WTC11 (cell line): ENCODE results near the gene G3BP2. TPM values are rescaled to one million over a fixed set of nuclear protein-coding genes. Genes with fewer than 3 reads are reported as not detected.

Experiments used
- ATAC-seq: fragments of 200-7000 bp; cut with Tn5 transposase; 2 replicates; pipeline ENCODE4 v1.10.0; 2021; ENCODE audit warnings: mild to moderate bottlenecking, moderate library complexity
- CTCF ChIA-PET: fragments of 300-600 bp; sonication (Branson Sonifier 250); formaldehyde crosslinking; loops from one replicate; lab custom pipeline; 2021; ENCODE audit warnings: antibody characterized with exemption; lab: Charles Lee
- POLR2A ChIA-PET: fragments of 350-600 bp; sonication (Branson Sonifier 250); formaldehyde crosslinking; loops from one replicate; lab custom pipeline; 2021; ENCODE audit warnings: antibody characterized with exemption; lab: Charles Lee
- DNase-seq: peaks from one replicate; pipeline ENCODE4 v3.0.0; 2021; ENCODE audit warnings: low spot score
- H3K27ac Mint-ChIP-seq: 2 replicates; pipeline ENCODE4 v1.8.0; 2021; ENCODE audit warnings: mixed read lengths
- H3K27me3 Mint-ChIP-seq: 2 replicates; pipeline ENCODE4 v1.8.0; 2021; ENCODE audit warnings: low read depth, mild to moderate bottlenecking, moderate library complexity, mixed read lengths
- H3K36me3 Mint-ChIP-seq: 2 replicates; pipeline ENCODE4 v1.8.0; 2021; ENCODE audit warnings: mixed read lengths
- H3K4me1 Mint-ChIP-seq: 2 replicates; pipeline ENCODE4 v1.8.0; 2022; ENCODE audit warnings: mixed read lengths
- H3K4me3 Mint-ChIP-seq: 2 replicates; pipeline ENCODE4 v1.8.0; 2021; ENCODE audit warnings: mild to moderate bottlenecking, moderate library complexity, mixed read lengths
- H3K9me3 Mint-ChIP-seq: 2 replicates; pipeline ENCODE4 v1.8.0; 2021; ENCODE audit warnings: mixed read lengths
- AR ChIP-seq: fragments of 250-450 bp; sonication (Bioruptor Pico); IDR thresholded peaks from 2 replicates; pipeline ENCODE4 v1.9.0; 2021; ENCODE audit warnings: mild to moderate bottlenecking
- ELF4 ChIP-seq: sonication (generic); formaldehyde crosslinking; IDR thresholded peaks from 2 replicates; pipeline ENCODE4 v1.8.1; 2022; ENCODE audit warnings: low read depth, mild to moderate bottlenecking, moderate library complexity, missing genetic modification reagents
- EMX1 ChIP-seq: fragments of 250-450 bp; sonication (Bioruptor Pico); IDR thresholded peaks from 2 replicates; pipeline ENCODE4 v1.8.0; 2021; ENCODE audit warnings: mild to moderate bottlenecking
- ETV6 ChIP-seq: sonication (generic); formaldehyde crosslinking; IDR thresholded peaks from 2 replicates; pipeline ENCODE4 v1.8.1; 2022; ENCODE audit warnings: mild to moderate bottlenecking, missing genetic modification reagents
- FOXK1 ChIP-seq: sonication (generic); formaldehyde crosslinking; IDR thresholded peaks from 2 replicates; pipeline ENCODE4 v1.8.0; 2022; ENCODE audit warnings: mild to moderate bottlenecking, moderate library complexity, missing genetic modification reagents
- GRHL2 ChIP-seq: fragments of 250-450 bp; sonication (Bioruptor Pico); IDR thresholded peaks from 2 replicates; pipeline ENCODE4 v1.8.0; 2022; ENCODE audit warnings: mild to moderate bottlenecking, moderate library complexity; ENCODE audit not compliant: insufficient replicate concordance, severe bottlenecking
- IRF2 ChIP-seq: sonication (generic); formaldehyde crosslinking; IDR thresholded peaks from 2 replicates; pipeline ENCODE4 v1.8.0; 2022; ENCODE audit warnings: low read depth, missing genetic modification reagents, borderline replicate concordance
- KAT7 ChIP-seq: sonication (generic); formaldehyde crosslinking; IDR thresholded peaks from 2 replicates; pipeline ENCODE4 v1.8.1; 2023; ENCODE audit warnings: missing genetic modification reagents, mild to moderate bottlenecking, borderline replicate concordance
- MAX ChIP-seq: sonication (generic); formaldehyde crosslinking; IDR thresholded peaks from 2 replicates; pipeline ENCODE4 v1.8.0; 2022; ENCODE audit warnings: mild to moderate bottlenecking, missing genetic modification reagents
- NFATC4 ChIP-seq: fragments of 250-450 bp; sonication (Bioruptor Pico); IDR thresholded peaks from 2 replicates; pipeline ENCODE4 v1.9.0; 2021; ENCODE audit warnings: mild to moderate bottlenecking
- NR3C1 ChIP-seq: sonication (generic); formaldehyde crosslinking; conservative IDR thresholded peaks from 2 replicates; pipeline ENCODE4 v1.8.1; 2023; ENCODE audit warnings: low read depth, mild to moderate bottlenecking, missing genetic modification reagents
- OVOL2 ChIP-seq: fragments of 250-450 bp; sonication (Bioruptor Pico); IDR thresholded peaks from 2 replicates; pipeline ENCODE4 v1.9.0; 2021; ENCODE audit warnings: mild to moderate bottlenecking, borderline replicate concordance
- PRDM15 ChIP-seq: sonication (generic); formaldehyde crosslinking; IDR thresholded peaks from 2 replicates; pipeline ENCODE4 v1.8.0; 2022; ENCODE audit warnings: missing genetic modification reagents
- RORB ChIP-seq: fragments of 250-450 bp; sonication (Bioruptor Pico); IDR thresholded peaks from 2 replicates; pipeline ENCODE4 v1.9.0; 2021; ENCODE audit warnings: mild to moderate bottlenecking
- SP1 ChIP-seq: sonication (generic); formaldehyde crosslinking; conservative IDR thresholded peaks from 2 replicates; pipeline ENCODE4 v1.8.1; 2022; ENCODE audit warnings: missing genetic modification reagents
- TCF7 ChIP-seq: sonication (generic); formaldehyde crosslinking; IDR thresholded peaks from 2 replicates; pipeline ENCODE4 v1.8.0; 2022; ENCODE audit warnings: mild to moderate bottlenecking, low read depth, missing genetic modification reagents, moderate library complexity
- TP53 ChIP-seq: sonication (generic); formaldehyde crosslinking; IDR thresholded peaks from 2 replicates; pipeline ENCODE4 v1.8.1; 2023; ENCODE audit warnings: mild to moderate bottlenecking, missing genetic modification reagents
- ZNF671 ChIP-seq: fragments of 250-450 bp; sonication (Bioruptor Pico); IDR thresholded peaks from 2 replicates; pipeline ENCODE4 v1.8.0; 2021; ENCODE audit warnings: mild to moderate bottlenecking
- total RNA-seq: library from RNA; stranded (reverse); gene quantifications from 3 replicates; pipeline ENCODE4 v1.2.3, GENCODE V29; 2021
- TF ChIP-seq, protein P1 (sequence below): fragments of 250-450 bp; sonication (Bioruptor Pico); IDR thresholded peaks from 2 replicates; pipeline ENCODE4 v2.1.2; 2022; ENCODE audit warnings: mild to moderate bottlenecking, moderate library complexity
- TF ChIP-seq, protein P2 (sequence below): sonication (generic); formaldehyde crosslinking; IDR thresholded peaks from 2 replicates; pipeline ENCODE4 v1.8.0; 2023; ENCODE audit warnings: missing genetic modification reagents, mild to moderate bottlenecking, borderline replicate concordance
- TF ChIP-seq, protein P3 (sequence below): sonication (generic); formaldehyde crosslinking; IDR thresholded peaks from 2 replicates; pipeline ENCODE4 v1.8.1; 2023; ENCODE audit warnings: mild to moderate bottlenecking, missing genetic modification reagents

Gene G3BP2
- total RNA-seq, 1 experiment from 2014 or later: 284 TPM

DNA sequence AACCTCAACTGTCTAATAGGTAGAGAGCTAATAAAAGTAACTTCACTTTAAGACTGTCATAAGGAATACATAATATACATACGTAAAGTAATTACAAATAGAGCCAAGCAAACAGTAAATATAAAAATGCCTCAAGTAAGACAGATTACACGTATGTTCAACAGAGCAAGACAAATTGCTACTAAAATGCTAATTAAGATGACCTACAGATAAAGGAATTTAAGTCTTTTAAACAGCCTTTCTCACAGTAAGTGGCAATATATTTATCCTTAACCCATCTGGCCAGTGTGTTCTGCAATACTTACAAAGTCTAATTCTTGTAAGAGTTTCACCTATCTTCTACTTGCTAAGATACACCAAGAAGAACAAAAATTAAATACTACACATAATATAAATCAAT, 12.7 kb downstream of the G3BP2 start:
- no peaks in the 10 kb centered on the region for H3K9me3 Mint-ChIP-seq
- ChIA-PET POLR2A (no interaction called here), CTCF (interaction anchor here (1.2 kb wide), 1 partner anchor 187 kb away, joined by 3 read pairs; no protein-coding TSS in a partner anchor)
- no peaks in the 10 kb centered on the region for H3K27me3 Mint-ChIP-seq
- no peak overlapping the region for H3K4me3 Mint-ChIP-seq
- peaks cover 64% of the 10 kb centered on the region for H3K36me3 Mint-ChIP-seq
- TF ChIP-seq TP53 (CRISPR knock-in tag) (no peak), NFATC4 (no peak)
- TF ChIP-seq, all 79 proteins: peak for 0
- no peak for DNase-seq
- no peak for ATAC-seq
- H3K27ac Mint-ChIP-seq: peak overlapping the region; percentile 82
- peaks cover 12% of the 10 kb centered on the region for H3K4me1 Mint-ChIP-seq

GRCh38 chr4:75659512-75660031, 13.6 kb downstream of the G3BP2 start:
- H3K36me3 Mint-ChIP-seq: peaks cover 67% of the 10 kb centered on the region
- CTCF ChIA-PET: interaction anchor here (1.2 kb wide), 1 partner anchor 188 kb away, joined by 3 read pairs; no protein-coding TSS in a partner anchor
- peaks cover 11% of the 10 kb centered on the region for H3K4me1 Mint-ChIP-seq
- TF ChIP-seq NR3C1 (CRISPR knock-in tag) (no peak), EMX1 (CRISPR knock-in tag) (no peak), RORB (CRISPR knock-in tag) (no peak), SP1 (no peak), ZNF671 (no peak), KAT7 (CRISPR knock-in tag) (no peak), IRF2 (CRISPR knock-in tag) (no peak), MAX (CRISPR knock-in tag) (no peak), ETV6 (no peak), PRDM15 (CRISPR knock-in tag) (no peak), FOXK1 (CRISPR knock-in tag) (no peak), AR (no peak), OVOL2 (CRISPR knock-in tag) (no peak), GRHL2 (no peak), ELF4 (no peak), TCF7 (CRISPR knock-in tag) (no peak)
- TF ChIP-seq, protein P1, sequence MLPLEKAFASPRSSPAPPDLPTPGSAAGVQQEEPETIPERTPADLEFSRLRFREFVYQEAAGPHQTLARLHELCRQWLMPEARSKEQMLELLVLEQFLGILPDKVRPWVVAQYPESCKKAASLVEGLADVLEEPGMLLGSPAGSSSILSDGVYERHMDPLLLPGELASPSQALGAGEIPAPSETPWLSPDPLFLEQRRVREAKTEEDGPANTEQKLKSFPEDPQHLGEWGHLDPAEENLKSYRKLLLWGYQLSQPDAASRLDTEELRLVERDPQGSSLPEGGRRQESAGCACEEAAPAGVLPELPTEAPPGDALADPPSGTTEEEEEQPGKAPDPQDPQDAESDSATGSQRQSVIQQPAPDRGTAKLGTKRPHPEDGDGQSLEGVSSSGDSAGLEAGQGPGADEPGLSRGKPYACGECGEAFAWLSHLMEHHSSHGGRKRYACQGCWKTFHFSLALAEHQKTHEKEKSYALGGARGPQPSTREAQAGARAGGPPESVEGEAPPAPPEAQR: no peak
- TF ChIP-seq, protein P2, sequence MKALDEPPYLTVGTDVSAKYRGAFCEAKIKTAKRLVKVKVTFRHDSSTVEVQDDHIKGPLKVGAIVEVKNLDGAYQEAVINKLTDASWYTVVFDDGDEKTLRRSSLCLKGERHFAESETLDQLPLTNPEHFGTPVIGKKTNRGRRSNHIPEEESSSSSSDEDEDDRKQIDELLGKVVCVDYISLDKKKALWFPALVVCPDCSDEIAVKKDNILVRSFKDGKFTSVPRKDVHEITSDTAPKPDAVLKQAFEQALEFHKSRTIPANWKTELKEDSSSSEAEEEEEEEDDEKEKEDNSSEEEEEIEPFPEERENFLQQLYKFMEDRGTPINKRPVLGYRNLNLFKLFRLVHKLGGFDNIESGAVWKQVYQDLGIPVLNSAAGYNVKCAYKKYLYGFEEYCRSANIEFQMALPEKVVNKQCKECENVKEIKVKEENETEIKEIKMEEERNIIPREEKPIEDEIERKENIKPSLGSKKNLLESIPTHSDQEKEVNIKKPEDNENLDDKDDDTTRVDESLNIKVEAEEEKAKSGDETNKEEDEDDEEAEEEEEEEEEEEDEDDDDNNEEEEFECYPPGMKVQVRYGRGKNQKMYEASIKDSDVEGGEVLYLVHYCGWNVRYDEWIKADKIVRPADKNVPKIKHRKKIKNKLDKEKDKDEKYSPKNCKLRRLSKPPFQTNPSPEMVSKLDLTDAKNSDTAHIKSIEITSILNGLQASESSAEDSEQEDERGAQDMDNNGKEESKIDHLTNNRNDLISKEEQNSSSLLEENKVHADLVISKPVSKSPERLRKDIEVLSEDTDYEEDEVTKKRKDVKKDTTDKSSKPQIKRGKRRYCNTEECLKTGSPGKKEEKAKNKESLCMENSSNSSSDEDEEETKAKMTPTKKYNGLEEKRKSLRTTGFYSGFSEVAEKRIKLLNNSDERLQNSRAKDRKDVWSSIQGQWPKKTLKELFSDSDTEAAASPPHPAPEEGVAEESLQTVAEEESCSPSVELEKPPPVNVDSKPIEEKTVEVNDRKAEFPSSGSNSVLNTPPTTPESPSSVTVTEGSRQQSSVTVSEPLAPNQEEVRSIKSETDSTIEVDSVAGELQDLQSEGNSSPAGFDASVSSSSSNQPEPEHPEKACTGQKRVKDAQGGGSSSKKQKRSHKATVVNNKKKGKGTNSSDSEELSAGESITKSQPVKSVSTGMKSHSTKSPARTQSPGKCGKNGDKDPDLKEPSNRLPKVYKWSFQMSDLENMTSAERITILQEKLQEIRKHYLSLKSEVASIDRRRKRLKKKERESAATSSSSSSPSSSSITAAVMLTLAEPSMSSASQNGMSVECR (CRISPR knock-in tag): no peak
- TF ChIP-seq, protein P3, sequence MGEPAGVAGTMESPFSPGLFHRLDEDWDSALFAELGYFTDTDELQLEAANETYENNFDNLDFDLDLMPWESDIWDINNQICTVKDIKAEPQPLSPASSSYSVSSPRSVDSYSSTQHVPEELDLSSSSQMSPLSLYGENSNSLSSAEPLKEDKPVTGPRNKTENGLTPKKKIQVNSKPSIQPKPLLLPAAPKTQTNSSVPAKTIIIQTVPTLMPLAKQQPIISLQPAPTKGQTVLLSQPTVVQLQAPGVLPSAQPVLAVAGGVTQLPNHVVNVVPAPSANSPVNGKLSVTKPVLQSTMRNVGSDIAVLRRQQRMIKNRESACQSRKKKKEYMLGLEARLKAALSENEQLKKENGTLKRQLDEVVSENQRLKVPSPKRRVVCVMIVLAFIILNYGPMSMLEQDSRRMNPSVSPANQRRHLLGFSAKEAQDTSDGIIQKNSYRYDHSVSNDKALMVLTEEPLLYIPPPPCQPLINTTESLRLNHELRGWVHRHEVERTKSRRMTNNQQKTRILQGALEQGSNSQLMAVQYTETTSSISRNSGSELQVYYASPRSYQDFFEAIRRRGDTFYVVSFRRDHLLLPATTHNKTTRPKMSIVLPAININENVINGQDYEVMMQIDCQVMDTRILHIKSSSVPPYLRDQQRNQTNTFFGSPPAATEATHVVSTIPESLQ (CRISPR knock-in tag): no peak
- no peak overlapping the region for H3K4me3 Mint-ChIP-seq
- no peaks in the 10 kb centered on the region for H3K9me3 Mint-ChIP-seq
- no peaks in the 10 kb centered on the region for H3K27me3 Mint-ChIP-seq
- DNase-seq: no peak
- no peak for ATAC-seq
- H3K27ac Mint-ChIP-seq: peak overlapping the region; percentile 61
- POLR2A ChIA-PET: no interaction called here
